ACC112 (cell line): ENCODE data around the gene EHBP1.

Source experiments
- H2AFZ ChIP-seq: fragments of 200-600 bp; sonication (generic); one replicate; pipeline ENCODE4 v1.6.0; 2017; ENCODE audit warnings: antibody characterized with exemption, low read length; ENCODE audit not compliant: unreplicated experiment
- H3K27ac ChIP-seq: fragments of 200-600 bp; sonication (generic); 2 replicates; pipeline ENCODE4 v1.5.1; 2014; ENCODE audit warnings: low read depth, mild to moderate bottlenecking, antibody characterized with exemption, low read length, moderate library complexity
- H3K27me3 ChIP-seq: fragments of 200-600 bp; sonication (generic); 2 replicates; pipeline ENCODE4 v1.6.1; 2014; ENCODE audit warnings: mild to moderate bottlenecking, antibody characterized with exemption, low read length, moderate library complexity, mixed read lengths; ENCODE audit not compliant: insufficient read depth
- H3K36me3 ChIP-seq: fragments of 200-600 bp; sonication (generic); 2 replicates; pipeline ENCODE4 v1.6.1; 2016; ENCODE audit warnings: mild to moderate bottlenecking, antibody characterized with exemption, low read length, moderate library complexity, mixed read lengths; ENCODE audit not compliant: insufficient read depth
- H3K4me1 ChIP-seq: fragments of 200-600 bp; sonication (generic); one replicate; pipeline ENCODE4 v1.6.1; 2016; ENCODE audit warnings: low read length, mixed read lengths; ENCODE audit not compliant: insufficient read depth, unreplicated experiment, control insufficient read depth
- H3K4me3 ChIP-seq: fragments of 200-600 bp; sonication (generic); 2 replicates; pipeline ENCODE4 v1.5.1; 2014; ENCODE audit warnings: mild to moderate bottlenecking, low read depth, low read length
- H3K79me2 ChIP-seq: fragments of 200-600 bp; sonication (generic); one replicate; pipeline ENCODE4 v1.6.0; 2016; ENCODE audit warnings: low read length; ENCODE audit not compliant: control insufficient read depth, unreplicated experiment, insufficient read depth

EHBP1 gene

GRCh38 chr2:62797107-62797506 lies 91.6 kb downstream of the EHBP1 start:
- Histone ChIP-seq H3K4me1 (peaks cover 25% of the 10 kb centered on the region), H3K79me2 (peaks cover 20% of the 10 kb centered on the region), H3K27ac (no peak overlapping the region), H2AFZ (no peak overlapping the region), H3K36me3 (no peaks in the 10 kb centered on the region), H3K27me3 (no peaks in the 10 kb centered on the region), H3K4me3 (no peak overlapping the region)

GRCh38 chr2:62800618-62801017 lies 95.1 kb downstream of the EHBP1 start:
- Histone ChIP-seq H3K36me3 (peaks cover 3% of the 10 kb centered on the region; the same call in 1 of the 2 replicates), H3K79me2 (peaks cover 19% of the 10 kb centered on the region), H3K27me3 (no peaks in the 10 kb centered on the region), H3K4me3 (no peak overlapping the region), H3K4me1 (peaks cover 9% of the 10 kb centered on the region), H3K27ac (no peak overlapping the region), H2AFZ (no peak overlapping the region)

GRCh38 chr2:62801110-62801509 lies 95.6 kb downstream of the EHBP1 start:
- Histone ChIP-seq H3K27ac (no peak overlapping the region), H3K27me3 (no peaks in the 10 kb centered on the region), H3K79me2 (peaks cover 17% of the 10 kb centered on the region), H3K4me1 (peaks cover 9% of the 10 kb centered on the region), H3K36me3 (peaks cover 7% of the 10 kb centered on the region; the same call in 1 of the 2 replicates), H3K4me3 (no peak overlapping the region), H2AFZ (no peak overlapping the region)

GRCh38 chr2:62801814-62802523 lies 96.5 kb downstream of the EHBP1 start:
- Histone ChIP-seq H3K4me1 (peaks cover 9% of the 10 kb centered on the region), H3K27ac (no peak overlapping the region), H3K36me3 (peaks cover 10% of the 10 kb centered on the region), H3K4me3 (no peak overlapping the region), H2AFZ (no peak overlapping the region), H3K79me2 (peaks cover 9% of the 10 kb centered on the region), H3K27me3 (no peaks in the 10 kb centered on the region)

GRCh38 chr2:62803961-62804360 lies 98.4 kb downstream of the EHBP1 start:
- Histone ChIP-seq H3K27me3 (no peaks in the 10 kb centered on the region), H3K27ac (no peak overlapping the region), H3K4me3 (no peak overlapping the region), H3K36me3 (peaks cover 15% of the 10 kb centered on the region), H2AFZ (no peak overlapping the region), H3K4me1 (peaks cover 9% of the 10 kb centered on the region), H3K79me2 (peaks cover 5% of the 10 kb centered on the region)

GRCh38 chr2:62806231-62806630 lies 100.7 kb downstream of the EHBP1 start:
- H2AFZ ChIP-seq, result no peak overlapping the region
- H3K79me2 ChIP-seq, result peaks cover 12% of the 10 kb centered on the region
- peaks cover 15% of the 10 kb centered on the region for H3K36me3 ChIP-seq
- peaks cover 13% of the 10 kb centered on the region for H3K4me1 ChIP-seq
- no peak overlapping the region for H3K27ac ChIP-seq
- no peaks in the 10 kb centered on the region for H3K27me3 ChIP-seq
- no peak overlapping the region for H3K4me3 ChIP-seq

- Histone ChIP-seq H3K36me3 (peaks cover 15% of the 10 kb centered on the region), H3K4me1 (peaks cover 16% of the 10 kb centered on the region), H2AFZ (no peak overlapping the region), H3K27ac (no peak overlapping the region), H3K79me2 (peaks cover 30% of the 10 kb centered on the region), H3K4me3 (no peak overlapping the region), H3K27me3 (no peaks in the 10 kb centered on the region)
These were observed 103.0 kb downstream of the EHBP1 start for GRCh38 chr2:62808554-62808953.

GRCh38 chr2:62811086-62811485 lies 105.6 kb downstream of the EHBP1 start:
- H3K79me2 ChIP-seq, result peaks cover 41% of the 10 kb centered on the region
- H2AFZ ChIP-seq, result no peak overlapping the region
- no peak overlapping the region for H3K27ac ChIP-seq
- H3K4me1 ChIP-seq, result peaks cover 27% of the 10 kb centered on the region
- H3K4me3 ChIP-seq, result no peak overlapping the region
- H3K36me3 ChIP-seq, result peaks cover 9% of the 10 kb centered on the region
- no peaks in the 10 kb centered on the region for H3K27me3 ChIP-seq

GRCh38 chr2:62811972-62812371 lies 106.5 kb downstream of the EHBP1 start:
- Histone ChIP-seq H3K4me1 (peaks cover 27% of the 10 kb centered on the region), H3K27ac (no peak overlapping the region), H3K27me3 (no peaks in the 10 kb centered on the region), H3K4me3 (no peak overlapping the region), H2AFZ (no peak overlapping the region), H3K79me2 (peaks cover 41% of the 10 kb centered on the region), H3K36me3 (peaks cover 6% of the 10 kb centered on the region)

- Histone ChIP-seq H3K4me1 (peaks cover 27% of the 10 kb centered on the region), H3K4me3 (no peak overlapping the region), H2AFZ (no peak overlapping the region), H3K27ac (0 out of 2 replicates have a peak overlapping the region, but pooled peaks have one; percentile 28), H3K36me3 (no peaks in the 10 kb centered on the region), H3K27me3 (no peaks in the 10 kb centered on the region), H3K79me2 (peaks cover 42% of the 10 kb centered on the region)
These were observed 107.7 kb downstream of the EHBP1 start for GRCh38 chr2:62812921-62813825.
